ENCODE results near the gene KNTC1. TPM values are rescaled to one million over a fixed set of nuclear protein-coding genes. Genes with fewer than 3 reads are reported as not detected.
"Not testable (repeated sequence)": the region's sequence is repeated elsewhere in the genome, so short reads cannot be mapped to it uniquely, and the experiment has no call there.

Gene KNTC1
- total and polyA plus RNA-seq, 12 donors: 2.0 to 8.1 (median 3.0) TPM

DNA sequence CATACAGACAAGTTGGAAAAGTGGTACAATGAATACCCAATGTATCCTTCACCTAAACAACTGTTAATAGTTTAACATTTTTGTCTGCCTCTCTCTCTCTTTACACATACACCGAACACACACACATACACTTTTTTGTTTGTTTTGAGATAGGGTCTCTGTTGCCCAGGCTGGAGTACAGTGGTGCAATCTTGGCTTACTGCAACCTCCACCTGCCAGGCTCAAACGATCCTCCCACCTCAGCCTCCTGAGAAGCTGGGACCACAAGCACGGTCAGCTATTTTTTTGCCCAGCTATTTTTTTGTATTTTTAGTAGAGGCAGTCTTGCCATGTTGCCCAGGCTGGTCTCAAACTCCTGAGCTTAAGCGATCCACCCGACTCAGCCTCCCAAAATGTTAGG is 43.1 kb upstream of the KNTC1 start:
- intact Hi-C loops (cut with DNase I): no loop called here
- H3K27ac ChIP-seq: no peak overlapping the region
- no peaks in the 10 kb centered on the region for H3K4me1 ChIP-seq
- WGBS, 2 donors: 93% methylated on average over 5 of the region's 5 CpGs
- H3K27me3 ChIP-seq: no peaks in the 10 kb centered on the region
- ATAC-seq (no peak), DNase-seq (no peak)
- no peak overlapping the region for H3K4me3 ChIP-seq
- TF ChIP-seq, protein P1, sequence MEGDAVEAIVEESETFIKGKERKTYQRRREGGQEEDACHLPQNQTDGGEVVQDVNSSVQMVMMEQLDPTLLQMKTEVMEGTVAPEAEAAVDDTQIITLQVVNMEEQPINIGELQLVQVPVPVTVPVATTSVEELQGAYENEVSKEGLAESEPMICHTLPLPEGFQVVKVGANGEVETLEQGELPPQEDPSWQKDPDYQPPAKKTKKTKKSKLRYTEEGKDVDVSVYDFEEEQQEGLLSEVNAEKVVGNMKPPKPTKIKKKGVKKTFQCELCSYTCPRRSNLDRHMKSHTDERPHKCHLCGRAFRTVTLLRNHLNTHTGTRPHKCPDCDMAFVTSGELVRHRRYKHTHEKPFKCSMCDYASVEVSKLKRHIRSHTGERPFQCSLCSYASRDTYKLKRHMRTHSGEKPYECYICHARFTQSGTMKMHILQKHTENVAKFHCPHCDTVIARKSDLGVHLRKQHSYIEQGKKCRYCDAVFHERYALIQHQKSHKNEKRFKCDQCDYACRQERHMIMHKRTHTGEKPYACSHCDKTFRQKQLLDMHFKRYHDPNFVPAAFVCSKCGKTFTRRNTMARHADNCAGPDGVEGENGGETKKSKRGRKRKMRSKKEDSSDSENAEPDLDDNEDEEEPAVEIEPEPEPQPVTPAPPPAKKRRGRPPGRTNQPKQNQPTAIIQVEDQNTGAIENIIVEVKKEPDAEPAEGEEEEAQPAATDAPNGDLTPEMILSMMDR (IDR thresholded peaks at IDR 0.05): no peak
- peaks cover 7 to 100% (median 83%) of the 10 kb centered on the region in 9 donors for H3K36me3 ChIP-seq
- no peaks in the 10 kb centered on the region for H3K9me3 ChIP-seq

DNA sequence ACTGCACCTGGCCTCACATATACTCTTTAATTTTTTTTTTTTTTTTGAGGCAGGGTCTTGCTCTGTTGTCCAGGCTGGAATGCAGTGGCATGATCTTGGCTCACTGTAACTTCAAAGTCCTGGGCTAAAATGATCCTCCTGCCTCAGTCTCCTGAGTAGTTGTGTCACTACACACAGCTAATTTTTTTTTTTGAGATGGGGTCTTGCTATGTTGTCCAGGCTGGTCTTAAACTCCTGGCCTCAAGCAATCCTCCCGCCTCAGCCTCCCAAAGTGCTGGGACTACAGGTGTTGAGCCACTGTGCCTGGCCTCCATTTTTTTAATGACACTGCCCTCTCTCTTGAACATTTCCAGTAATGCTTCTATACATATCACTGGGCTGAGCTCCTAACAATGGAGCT is 42.7 kb upstream of the KNTC1 start:
- intact Hi-C loops (cut with DNase I); H3K27ac ChIP-seq; H3K4me1 ChIP-seq; H3K9me3 ChIP-seq; ATAC-seq; DNase-seq; H3K4me3 ChIP-seq; H3K27me3 ChIP-seq: not testable (repeated sequence)
- WGBS, 2 donors: 97 to 100% methylated on average over 1 of the region's 1 CpG
- H3K36me3 ChIP-seq: peaks cover 5 to 100% (median 83%) of the 10 kb centered on the region in 9 donors

DNA sequence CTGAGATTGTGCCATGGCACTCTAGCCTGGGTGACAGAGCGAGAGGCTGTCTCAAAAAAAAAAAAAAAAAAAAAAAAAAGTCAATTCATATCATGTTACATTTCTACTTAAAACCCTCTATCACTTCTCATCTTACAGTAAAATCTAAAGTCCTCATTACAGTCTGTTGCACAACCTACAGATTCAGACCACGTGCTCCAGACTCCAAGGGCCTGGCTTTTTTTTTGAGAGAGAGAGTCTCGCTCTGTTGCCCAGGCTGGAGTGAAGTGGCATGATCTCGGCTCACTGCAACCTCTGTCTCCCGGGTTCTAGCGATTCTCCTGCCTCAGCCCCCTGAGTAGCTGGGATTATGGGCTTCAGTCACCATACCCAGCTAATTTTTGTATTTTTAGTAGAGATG is 40.7 kb upstream of the KNTC1 start:
- intact Hi-C loops (cut with DNase I); H3K9me3 ChIP-seq; H3K27me3 ChIP-seq; ATAC-seq; H3K27ac ChIP-seq; DNase-seq; H3K4me3 ChIP-seq; H3K4me1 ChIP-seq: not testable (repeated sequence)
- H3K36me3 ChIP-seq: peaks cover 0 to 100% (median 83%) of the 10 kb centered on the region in 9 donors
- WGBS, 2 donors: 97 to 98% methylated on average over 6 of the region's 6 CpGs

GRCh38 chr12:122486805-122487426 is 40.1 kb upstream of the KNTC1 start:
- intact Hi-C loops (cut with DNase I): no loop called here
- TF ChIP-seq, protein P1 (IDR thresholded peaks at IDR 0.05): no peak
- Histone ChIP-seq H3K27me3 (no peaks in the 10 kb centered on the region), H3K27ac (no peak overlapping the region), H3K4me1 (no peaks in the 10 kb centered on the region), H3K4me3 (no peak overlapping the region), H3K36me3 (peaks cover 0 to 100% (median 83%) of the 10 kb centered on the region in 9 donors), H3K9me3 (no peaks in the 10 kb centered on the region)
- DNase-seq: no peak
- no peak for ATAC-seq
- 98% methylated on average over 7 of the region's 7 CpGs for WGBS, 2 donors

GRCh38 chr12:122487807-122488206 is 39.2 kb upstream of the KNTC1 start:
- DNase-seq; H3K4me1 ChIP-seq; H3K27me3 ChIP-seq; H3K9me3 ChIP-seq; H3K27ac ChIP-seq; ATAC-seq; intact Hi-C loops (cut with DNase I); H3K4me3 ChIP-seq: not testable (repeated sequence)
- 95 to 96% methylated on average over 3 of the region's 3 CpGs for WGBS, 2 donors
- peaks cover 0 to 100% (median 78%) of the 10 kb centered on the region in 9 donors for H3K36me3 ChIP-seq

- ATAC-seq: no peak
- 87 to 88% methylated on average over 2 of the region's 2 CpGs for WGBS, 2 donors
- DNase-seq: no peak
Observed at GRCh38 chr12:122489038-122489437, 38.0 kb upstream of the KNTC1 start.

More at GRCh38 chr12:122489038-122489437, 38.0 kb upstream of the KNTC1 start:
- no peaks in the 10 kb centered on the region for H3K27me3 ChIP-seq
- H3K36me3 ChIP-seq: peaks cover 0 to 100% (median 79%) of the 10 kb centered on the region in 9 donors
- H3K27ac ChIP-seq: no peak overlapping the region
- intact Hi-C loops (cut with DNase I): no loop called here
- no peaks in the 10 kb centered on the region for H3K9me3 ChIP-seq
- TF ChIP-seq, protein P1 (IDR thresholded peaks at IDR 0.05): no peak
- no peak overlapping the region for H3K4me3 ChIP-seq
- no peaks in the 10 kb centered on the region for H3K4me1 ChIP-seq

All from heart right ventricle (tissue), 16 donors.